Activated effector memory CD4-positive, alpha-beta T cell treated with Interleukin-2 at 50 U/mL for 16 hours (primary cell): ENCODE results near the gene ACIN1.

ENCODE experiments used
- DNase-seq: peaks from one replicate; pipeline ENCODE4 v3.0.0-alpha.2; 2020

ACIN1 gene

DNA sequence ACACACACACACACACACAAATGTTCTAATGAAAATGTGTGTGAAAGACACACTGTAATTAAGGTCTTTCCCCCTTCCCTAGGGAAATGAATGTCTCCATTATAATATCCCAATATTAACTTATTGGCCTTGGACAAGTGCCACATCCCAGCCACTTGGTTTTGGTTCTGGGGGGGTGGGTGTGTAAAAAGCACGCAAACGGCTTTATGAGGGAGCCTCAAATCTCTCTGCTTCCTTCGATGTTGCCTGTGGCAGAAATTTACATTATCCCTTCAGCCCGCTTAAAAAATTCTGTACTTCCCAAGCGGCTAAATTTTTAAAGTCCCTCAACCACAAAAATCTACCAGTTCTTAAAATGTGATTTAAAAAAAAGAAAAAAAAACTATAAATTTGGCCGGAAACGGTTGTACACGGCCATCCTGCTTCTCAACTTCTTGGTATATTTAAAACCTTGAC, 85.4 kb downstream of the ACIN1 start:
- no peak for DNase-seq

DNA sequence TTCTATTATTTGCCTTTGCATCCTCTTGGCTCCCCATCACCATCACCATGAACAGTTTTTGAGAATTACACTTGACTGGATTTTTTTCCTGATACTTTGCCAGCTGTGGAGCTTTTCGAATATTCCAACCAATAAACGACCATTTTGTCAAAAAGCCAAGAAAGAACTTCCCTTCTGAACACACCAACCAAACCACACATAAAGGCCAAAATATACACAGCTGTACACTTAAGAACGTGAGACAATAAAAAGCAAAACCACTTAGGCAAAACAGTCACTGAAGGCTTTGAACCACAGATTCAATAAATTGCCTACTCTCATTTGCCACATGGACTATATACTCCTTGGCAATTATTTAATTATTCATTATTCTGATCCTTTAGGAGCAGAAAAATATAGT, 86.1 kb downstream of the ACIN1 start:
- DNase-seq, result no peak
